GM19193 (cell line): ENCODE results near the gene KBTBD3.
A peak's percentile ranks its signal among the peaks of the same experiment; 100 is the strongest.

Experiments used
- POLR2A ChIP-seq: IDR thresholded peaks from 4 replicates; pipeline ENCODE4 v1.6.1; 2011; ENCODE audit not compliant: insufficient read depth, insufficient read length; ENCODE audit errors: extremely low read depth

The KBTBD3 gene, protein sequence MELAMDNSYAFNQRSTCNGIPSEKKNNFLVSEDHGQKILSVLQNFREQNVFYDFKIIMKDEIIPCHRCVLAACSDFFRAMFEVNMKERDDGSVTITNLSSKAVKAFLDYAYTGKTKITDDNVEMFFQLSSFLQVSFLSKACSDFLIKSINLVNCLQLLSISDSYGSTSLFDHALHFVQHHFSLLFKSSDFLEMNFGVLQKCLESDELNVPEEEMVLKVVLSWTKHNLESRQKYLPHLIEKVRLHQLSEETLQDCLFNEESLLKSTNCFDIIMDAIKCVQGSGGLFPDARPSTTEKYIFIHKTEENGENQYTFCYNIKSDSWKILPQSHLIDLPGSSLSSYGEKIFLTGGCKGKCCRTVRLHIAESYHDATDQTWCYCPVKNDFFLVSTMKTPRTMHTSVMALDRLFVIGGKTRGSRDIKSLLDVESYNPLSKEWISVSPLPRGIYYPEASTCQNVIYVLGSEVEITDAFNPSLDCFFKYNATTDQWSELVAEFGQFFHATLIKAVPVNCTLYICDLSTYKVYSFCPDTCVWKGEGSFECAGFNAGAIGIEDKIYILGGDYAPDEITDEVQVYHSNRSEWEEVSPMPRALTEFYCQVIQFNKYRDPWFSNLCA

GRCh38 chr11:106076919-106077608 is at the start of gene KBTBD3:
TSS of gene KBTBD3 (minus strand) at chr11:106077347. CDS start at chr11:106059097, 18,250 bp downstream.
- peak; percentile 51 for TF ChIP-seq POLR2A

DNA sequence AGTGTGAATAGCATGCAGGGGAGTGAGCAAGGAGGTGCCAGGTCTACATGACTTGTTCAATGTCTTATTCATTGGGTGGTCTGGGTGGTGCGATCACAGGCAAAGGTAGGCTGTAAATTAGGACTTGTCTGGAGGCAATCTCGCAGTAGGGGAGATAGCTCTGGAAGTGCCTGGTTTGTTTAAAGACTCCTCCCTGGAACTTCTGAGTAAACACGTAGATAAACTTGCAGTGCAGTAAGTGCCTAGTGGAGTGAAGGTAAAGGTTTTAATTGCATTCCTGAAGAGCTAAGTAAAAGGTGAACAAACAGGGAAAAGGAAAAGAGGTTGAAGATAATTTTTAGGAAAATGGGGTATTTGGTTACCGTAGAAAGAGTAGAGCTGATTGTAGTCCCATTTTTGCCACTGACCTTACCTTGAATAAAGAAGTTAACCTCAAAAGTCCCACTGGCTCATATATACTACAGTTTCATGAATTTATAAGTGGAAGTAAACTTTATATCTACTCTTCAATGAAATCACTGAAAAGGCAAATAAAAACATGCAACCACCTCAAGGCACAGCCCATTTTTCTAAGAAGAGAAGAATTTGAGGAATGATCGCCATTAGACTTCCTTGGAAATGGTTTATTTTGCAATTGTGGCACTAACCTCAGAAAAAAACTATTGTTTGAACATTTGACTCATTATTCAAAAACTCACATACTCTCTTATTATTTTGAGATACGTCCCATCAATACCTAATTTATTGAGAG is 44.6 kb upstream of the KBTBD3 start:
- no peak for TF ChIP-seq POLR2A

DNA sequence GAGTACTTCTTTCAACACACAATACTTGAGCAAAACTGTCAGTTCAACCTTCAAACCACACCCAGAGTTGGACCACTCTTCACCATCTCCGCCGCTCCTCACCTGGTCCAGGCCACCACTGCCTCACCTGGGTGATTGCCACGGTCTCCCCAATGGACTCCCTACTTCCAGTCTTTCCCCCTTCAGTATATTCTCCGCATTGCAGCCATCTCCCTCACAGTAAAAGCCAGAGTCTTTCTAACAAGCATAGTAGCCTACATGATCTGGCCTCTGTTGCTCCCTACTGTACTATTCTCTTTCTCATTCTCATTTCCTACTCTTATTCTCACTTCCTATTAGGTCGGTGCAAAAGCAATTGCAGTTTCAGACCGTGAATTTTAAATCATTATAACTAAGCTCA is 28.8 kb upstream of the KBTBD3 start:
- TF ChIP-seq POLR2A: no peak

- no peak for TF ChIP-seq POLR2A
Measured at GRCh38 chr11:106101819-106102218, 24.7 kb upstream of the KBTBD3 start.

- TF ChIP-seq POLR2A: no peak
Measured at GRCh38 chr11:106101370-106101769, 24.2 kb upstream of the KBTBD3 start.

- TF ChIP-seq POLR2A: no peak
Measured at GRCh38 chr11:106098893-106099553, 21.9 kb upstream of the KBTBD3 start.

DNA sequence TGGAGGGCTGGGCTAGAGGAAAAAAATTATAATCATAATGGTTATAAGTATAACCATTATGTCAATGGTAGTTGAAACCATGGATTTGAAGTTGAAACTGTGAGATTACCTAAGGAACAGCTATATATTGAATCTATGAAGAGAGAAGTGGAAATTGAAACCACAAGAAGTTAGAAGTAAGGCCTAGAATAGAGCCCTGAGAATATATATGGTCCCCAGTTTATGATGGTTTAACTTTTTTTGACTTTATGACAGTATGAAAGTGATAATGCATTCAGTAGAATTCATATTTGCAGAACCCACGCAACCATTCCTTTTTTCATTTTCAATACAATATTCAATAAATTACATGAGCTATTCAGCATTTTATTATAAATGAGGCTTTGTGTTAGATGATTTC is 15.3 kb upstream of the KBTBD3 start:
- TF ChIP-seq POLR2A: no peak

GRCh38 chr11:106091480-106092123 is 14.5 kb upstream of the KBTBD3 start:
- no peak for TF ChIP-seq POLR2A

- TF ChIP-seq POLR2A: no peak
Measured at GRCh38 chr11:106088896-106089295, 11.7 kb upstream of the KBTBD3 start.

DNA sequence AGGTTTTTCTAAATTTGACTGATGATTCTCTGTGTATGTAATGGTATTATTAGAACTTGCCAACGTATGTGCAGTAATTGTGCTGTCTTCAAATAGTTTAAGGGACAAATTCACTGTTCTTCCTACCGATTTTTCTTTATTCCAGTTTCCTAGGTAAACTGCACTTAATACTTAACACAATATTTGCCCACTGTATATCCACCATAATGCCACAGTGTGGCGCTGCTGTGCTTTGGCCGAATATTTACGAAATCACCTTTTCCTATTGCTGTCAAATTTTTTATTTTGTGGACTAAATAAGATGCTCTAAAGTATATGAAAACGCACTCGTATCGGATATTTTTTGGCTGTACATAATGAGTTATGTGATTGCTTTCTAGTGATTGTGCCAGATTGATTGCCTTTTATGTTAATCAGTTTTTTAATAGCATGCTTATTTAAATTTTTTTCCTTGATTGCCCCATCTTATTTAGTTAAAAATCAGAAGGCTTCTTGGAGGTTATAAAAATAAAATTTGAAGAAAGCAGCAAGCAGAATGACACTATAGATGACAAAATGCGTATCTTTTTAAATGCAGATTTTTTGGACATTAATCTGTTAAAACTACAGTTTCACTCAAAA is 10.8 kb upstream of the KBTBD3 start:
- TF ChIP-seq POLR2A: no peak

DNA sequence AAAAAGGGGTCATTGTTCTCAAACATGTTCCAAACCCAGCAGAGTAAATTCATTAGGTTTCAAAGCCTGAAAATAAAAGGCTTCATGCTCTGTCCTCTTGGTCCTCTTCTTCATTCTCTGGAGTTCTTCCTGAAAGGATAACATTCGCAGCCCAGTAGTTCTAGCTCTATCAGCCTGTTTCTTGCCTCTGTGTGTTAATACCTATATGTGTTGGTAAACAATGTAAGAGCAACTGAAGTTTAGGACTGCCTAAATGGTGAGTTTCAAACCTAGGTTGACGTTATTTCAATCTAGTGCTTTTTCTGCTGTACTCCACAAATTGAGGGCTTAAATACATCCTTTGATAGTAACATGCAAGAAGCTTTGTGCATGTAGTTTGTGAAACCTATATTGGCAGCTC is 9.7 kb upstream of the KBTBD3 start:
- TF ChIP-seq POLR2A: no peak

DNA sequence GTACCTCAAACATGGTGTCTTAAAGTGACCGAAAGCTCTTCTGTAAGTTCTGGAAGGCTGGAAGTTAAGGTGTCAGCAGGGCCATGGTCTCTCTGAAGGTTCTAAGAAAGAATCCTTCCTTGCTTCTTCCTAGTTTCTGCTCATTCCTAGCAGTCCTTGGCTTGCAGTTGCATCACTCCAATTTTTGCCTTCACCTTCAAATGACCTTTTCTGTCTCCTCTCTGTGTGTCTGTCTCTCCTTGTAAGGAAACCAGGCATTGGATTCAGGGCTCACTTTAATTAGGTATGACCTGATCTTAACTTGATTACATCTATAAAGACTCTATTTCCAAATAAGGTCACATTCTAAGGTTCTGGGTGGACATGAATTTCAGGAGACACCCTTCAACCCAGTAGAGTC is 9.0 kb upstream of the KBTBD3 start:
- TF ChIP-seq POLR2A: no peak

DNA sequence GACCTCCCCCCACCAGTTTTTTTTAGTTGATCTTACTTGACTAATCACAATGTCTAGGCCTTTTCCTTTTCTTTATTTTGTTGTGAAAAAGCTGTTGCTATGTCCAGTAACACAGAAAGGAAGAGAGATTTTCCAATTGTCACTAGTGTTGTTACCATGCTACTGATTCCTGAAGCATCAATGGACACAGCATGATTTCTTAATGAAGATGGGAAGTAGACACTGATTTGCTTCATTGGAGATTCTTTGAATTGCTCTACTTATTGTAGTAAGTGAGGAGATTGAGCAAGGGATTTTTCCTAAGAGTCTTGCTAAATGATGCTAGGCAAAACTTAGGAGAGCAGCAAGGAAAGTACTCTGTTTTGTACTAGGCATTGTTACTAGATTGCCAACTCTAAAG is 4.9 kb upstream of the KBTBD3 start:
- TF ChIP-seq POLR2A: no peak
